ENCODE measurements around the gene FSTL5.
"Not testable (repeated sequence)": the region's sequence is repeated elsewhere in the genome, so short reads cannot be mapped to it uniquely, and the experiment has no call there.

Gene FSTL5

GRCh38 chr4:161841759-161842158, 322.0 kb downstream of the FSTL5 start:
- no peak for DNase-seq (ENCODE audit: low read depth in 3 of 3)

GRCh38 chr4:161829591-161829990, 334.2 kb downstream of the FSTL5 start:
- no peak for DNase-seq (ENCODE audit: low read depth in 3 of 3)

- no peak for DNase-seq (ENCODE audit: low read depth in 3 of 3)
Observed at GRCh38 chr4:161828061-161828460, 335.7 kb downstream of the FSTL5 start.

GRCh38 chr4:161827013-161827412, 336.8 kb downstream of the FSTL5 start:
- DNase-seq (ENCODE audit: low read depth in 3 of 3) = no peak

GRCh38 chr4:161823450-161823849, 340.4 kb downstream of the FSTL5 start:
- no peak for DNase-seq (ENCODE audit: low read depth in 3 of 3)

- no peak for DNase-seq (ENCODE audit: low read depth in 3 of 3)
Observed at GRCh38 chr4:161822174-161822573, 341.6 kb downstream of the FSTL5 start.

GRCh38 chr4:161817914-161818313, 345.9 kb downstream of the FSTL5 start:
- DNase-seq (ENCODE audit: low read depth in 3 of 3) = no peak

GRCh38 chr4:161816958-161817357, 346.8 kb downstream of the FSTL5 start:
- no peak for DNase-seq (ENCODE audit: low read depth in 3 of 3)

- DNase-seq (ENCODE audit: low read depth in 3 of 3) = no peak
Observed at GRCh38 chr4:161815841-161816240, 348.0 kb downstream of the FSTL5 start.

- no peak for DNase-seq (ENCODE audit: low read depth in 3 of 3)
Observed at GRCh38 chr4:161813889-161814288, 349.9 kb downstream of the FSTL5 start.

- DNase-seq (ENCODE audit: low read depth in 3 of 3) = no peak
Observed at GRCh38 chr4:161813389-161813788, 350.4 kb downstream of the FSTL5 start.

- DNase-seq (ENCODE audit: low read depth in 3 of 3) = no peak
Observed at GRCh38 chr4:161803171-161803570, 360.6 kb downstream of the FSTL5 start.

GRCh38 chr4:161799710-161800109, 364.1 kb downstream of the FSTL5 start:
- no peak for DNase-seq (ENCODE audit: low read depth in 3 of 3)

GRCh38 chr4:161792991-161793390, 370.8 kb downstream of the FSTL5 start:
- DNase-seq (ENCODE audit: low read depth in 3 of 3) = no peak

- DNase-seq (ENCODE audit: low read depth in 3 of 3) = no peak
Observed at GRCh38 chr4:161791796-161792556, 371.8 kb downstream of the FSTL5 start.

- no peak for DNase-seq (ENCODE audit: low read depth in 3 of 3)
Observed at GRCh38 chr4:161767116-161767515, 396.7 kb downstream of the FSTL5 start.

- DNase-seq (ENCODE audit: low read depth in 3 of 3) = no peak
Observed at GRCh38 chr4:161762796-161763195, 401.0 kb downstream of the FSTL5 start.

- no peak for DNase-seq (ENCODE audit: low read depth in 3 of 3)
Observed at GRCh38 chr4:161760008-161760407, 403.8 kb downstream of the FSTL5 start.

- not testable (repeated sequence) for DNase-seq (ENCODE audit: low read depth in 3 of 3)
Observed at GRCh38 chr4:161758412-161758811, 405.4 kb downstream of the FSTL5 start.

GRCh38 chr4:161728929-161729328, 434.9 kb downstream of the FSTL5 start:
- DNase-seq (ENCODE audit: low read depth in 3 of 3) = no peak

- no peak for DNase-seq (ENCODE audit: low read depth in 3 of 3)
Observed at GRCh38 chr4:161721947-161722346, 441.9 kb downstream of the FSTL5 start.

- DNase-seq (ENCODE audit: low read depth in 3 of 3) = no peak
Observed at GRCh38 chr4:161717084-161717483, 446.7 kb downstream of the FSTL5 start.

GRCh38 chr4:161714931-161715330, 448.9 kb downstream of the FSTL5 start:
- DNase-seq (ENCODE audit: low read depth in 3 of 3) = no peak
